CD4-positive, alpha-beta T cell treated with Interleukin-21 for 1 hour (primary cell): ENCODE data around the gene BAIAP3.
"Not testable (repeated sequence)": the region's sequence is repeated elsewhere in the genome, so short reads cannot be mapped to it uniquely, and the experiment has no call there.

ENCODE experiments used
- DNase-seq: peaks from one replicate; pipeline ENCODE4 v3.0.0-alpha.2; 2020

Gene BAIAP3

GRCh38 chr16:1319041-1319440, 14.4 kb upstream of the BAIAP3 start:
- no peak for DNase-seq

GRCh38 chr16:1320097-1320496, 13.3 kb upstream of the BAIAP3 start:
- no peak for DNase-seq

- no peak for DNase-seq
Observed at GRCh38 chr16:1320658-1321240, 12.7 kb upstream of the BAIAP3 start.

GRCh38 chr16:1322407-1322806, 11.0 kb upstream of the BAIAP3 start:
- DNase-seq, result no peak

GRCh38 chr16:1323296-1324239, 9.9 kb upstream of the BAIAP3 start:
- no peak for DNase-seq

- DNase-seq, result no peak
Observed at GRCh38 chr16:1324286-1324826, 9.1 kb upstream of the BAIAP3 start.

- no peak for DNase-seq
Observed at GRCh38 chr16:1325261-1325660, 8.2 kb upstream of the BAIAP3 start.

- DNase-seq, result no peak
Observed at GRCh38 chr16:1325673-1326371, 7.6 kb upstream of the BAIAP3 start.

GRCh38 chr16:1326391-1326790, 7.1 kb upstream of the BAIAP3 start:
- no peak for DNase-seq

- no peak for DNase-seq
Observed at GRCh38 chr16:1326946-1327618, 6.4 kb upstream of the BAIAP3 start.

- DNase-seq, result no peak
Observed at GRCh38 chr16:1327619-1327947, 5.9 kb upstream of the BAIAP3 start.

- DNase-seq, result not testable (repeated sequence)
Observed at GRCh38 chr16:1328136-1328535, 5.3 kb upstream of the BAIAP3 start.

- not testable (repeated sequence) for DNase-seq
Observed at GRCh38 chr16:1328961-1329360, 4.5 kb upstream of the BAIAP3 start.

GRCh38 chr16:1330260-1330914, 3.1 kb upstream of the BAIAP3 start:
- no peak for DNase-seq

- DNase-seq, result no peak
Observed at GRCh38 chr16:1330931-1331711, 2.3 kb upstream of the BAIAP3 start.

GRCh38 chr16:1331712-1332617, 1.5 kb upstream of the BAIAP3 start:
- peak; percentile 76 for DNase-seq

GRCh38 chr16:1332618-1333148, 762 bp upstream of the BAIAP3 start:
- DNase-seq, result no peak

- no peak for DNase-seq
Observed at GRCh38 chr16:1333854-1334700, 632 bp downstream of the BAIAP3 start.

GRCh38 chr16:1334739-1335138, 1.3 kb downstream of the BAIAP3 start:
- DNase-seq, result no peak
